Measurements from ENCODE around the gene NUMB.

DNA sequence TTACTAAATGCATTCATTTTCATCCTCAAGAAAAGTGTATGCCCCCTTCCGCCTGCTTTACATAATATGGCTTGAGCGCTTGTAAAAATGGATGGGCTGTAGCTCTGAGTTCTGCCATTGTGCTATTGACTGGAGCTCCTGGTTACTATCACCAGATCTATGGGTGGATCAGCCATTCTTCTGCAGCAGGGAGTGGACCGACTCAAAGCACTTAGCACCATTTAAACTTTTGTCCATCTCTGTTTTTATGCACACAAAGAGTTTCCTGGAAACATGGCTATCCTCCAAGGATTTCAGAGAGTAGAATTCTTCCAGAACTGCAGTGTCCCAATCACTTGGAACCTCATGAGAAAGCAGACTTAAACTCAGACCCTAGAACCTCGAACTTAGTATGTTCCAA is 4.5 kb upstream of the NUMB start:
- TF ChIP-seq POLR2AphosphoS5 (IDR thresholded peaks at IDR 0.05) (no peak), POLR2A (IDR thresholded peaks at IDR 0.05) (no peak)
- TF ChIP-seq, protein P1, sequence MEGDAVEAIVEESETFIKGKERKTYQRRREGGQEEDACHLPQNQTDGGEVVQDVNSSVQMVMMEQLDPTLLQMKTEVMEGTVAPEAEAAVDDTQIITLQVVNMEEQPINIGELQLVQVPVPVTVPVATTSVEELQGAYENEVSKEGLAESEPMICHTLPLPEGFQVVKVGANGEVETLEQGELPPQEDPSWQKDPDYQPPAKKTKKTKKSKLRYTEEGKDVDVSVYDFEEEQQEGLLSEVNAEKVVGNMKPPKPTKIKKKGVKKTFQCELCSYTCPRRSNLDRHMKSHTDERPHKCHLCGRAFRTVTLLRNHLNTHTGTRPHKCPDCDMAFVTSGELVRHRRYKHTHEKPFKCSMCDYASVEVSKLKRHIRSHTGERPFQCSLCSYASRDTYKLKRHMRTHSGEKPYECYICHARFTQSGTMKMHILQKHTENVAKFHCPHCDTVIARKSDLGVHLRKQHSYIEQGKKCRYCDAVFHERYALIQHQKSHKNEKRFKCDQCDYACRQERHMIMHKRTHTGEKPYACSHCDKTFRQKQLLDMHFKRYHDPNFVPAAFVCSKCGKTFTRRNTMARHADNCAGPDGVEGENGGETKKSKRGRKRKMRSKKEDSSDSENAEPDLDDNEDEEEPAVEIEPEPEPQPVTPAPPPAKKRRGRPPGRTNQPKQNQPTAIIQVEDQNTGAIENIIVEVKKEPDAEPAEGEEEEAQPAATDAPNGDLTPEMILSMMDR (IDR thresholded peaks at IDR 0.05) = no peak

All from suprapubic skin (tissue), 4 donors.